Upper lobe of left lung (tissue), 4 donors: ENCODE data around the gene ELMOD3.

Experiments used
- CTCF ChIP-seq, 6 experiments: fragments of 450-650 bp in 4 of 6; fragments of 200-600 bp in 2 of 6; sonication (generic) in 2 of 6; IDR thresholded peaks; one replicate each; pipeline ENCODE4 v1.5.1; 2016 to 2019; ENCODE audit warnings: antibody characterized with exemption in 6 of 6
- POLR2AphosphoS5 ChIP-seq, 2 donors: sonication (generic); formaldehyde crosslinking; IDR thresholded peaks; one replicate each; pipeline ENCODE4 v1.5.1; 2017; ENCODE audit warnings: antibody characterized with exemption in 2 of 2

- TF ChIP-seq POLR2AphosphoS5 (IDR thresholded peaks at IDR 0.05) (peak; percentile 24 to 65), CTCF (IDR thresholded peaks at IDR 0.05) (peak in 4 of 6 experiments; percentile 12 to 23 (median 15))
Measured at GRCh38 chr2:85413592-85414420, 59.2 kb downstream of the ELMOD3 start.
